NCI-H460 (cell line): ENCODE data around the gene PSD. TPM values are rescaled to one million over a fixed set of nuclear protein-coding genes. Genes with fewer than 3 reads are reported as not detected.
"Not testable (repeated sequence)": the region's sequence is repeated elsewhere in the genome, so short reads cannot be mapped to it uniquely, and the experiment has no call there.

Experiments used
- DNase-seq: peaks from one replicate; pipeline ENCODE4 v3.0.0-alpha.2; 2016; ENCODE audit warnings: low read depth; ENCODE audit errors: extremely low read depth
- polyA plus RNA-seq: library from polyadenylated mRNA; depleted of rRNA; stranded (reverse); fragments of >200 nt; gene quantifications from 2 replicates; pipeline ENCODE4 v1.2.3, GENCODE V29; 2014; cell fraction: nucleus; rRNA removed
- total RNA-seq: library from RNA; depleted of rRNA; stranded (reverse); fragments of >200 nt; shearing (Covaris generic); gene quantifications from 2 replicates; pipeline ENCODE4 v1.2.3, GENCODE V29; 2014; rRNA removed

The PSD gene
- total RNA-seq = 0.29 and 0.32 TPM in 2 replicates
- 1.4 and 1.7 TPM in 2 replicates for polyA plus RNA-seq

DNA sequence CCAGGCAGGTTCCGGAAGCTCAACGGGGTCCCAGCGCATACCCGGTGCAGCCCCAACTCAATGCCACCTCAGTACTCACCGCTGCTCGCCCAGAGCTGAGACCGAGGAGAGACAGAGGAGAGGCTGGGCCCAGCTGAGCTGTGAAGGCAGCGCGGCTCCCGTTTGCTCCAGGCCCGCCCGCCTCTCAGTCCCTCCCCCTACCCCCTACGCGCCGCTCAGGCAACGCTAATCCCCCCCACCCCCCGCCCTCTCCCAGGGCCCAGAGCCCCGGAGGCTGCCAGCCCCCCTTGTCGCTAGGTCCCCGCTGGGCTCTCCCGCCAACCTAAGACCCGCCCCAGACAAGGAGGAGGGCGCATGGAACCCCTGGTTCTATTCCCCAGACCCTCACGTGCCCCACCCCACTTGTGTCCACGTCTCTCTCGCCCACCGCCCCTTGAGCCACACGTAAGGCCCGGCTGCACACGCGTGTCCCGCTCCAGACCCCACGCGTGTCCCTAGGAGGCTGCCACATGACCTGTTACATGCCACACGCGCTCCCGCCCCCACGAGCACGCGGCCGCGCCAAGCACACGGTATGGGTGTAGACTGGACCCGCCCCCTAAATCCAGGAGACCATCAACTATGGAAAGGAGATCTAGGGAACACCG, at the start of gene PSD:
TSS of gene PSD (minus strand) at position 164 of the 647 bp plus-strand sequence. CDS start 1,747 bp downstream, outside the sequence.
- DNase-seq = no peak

DNA sequence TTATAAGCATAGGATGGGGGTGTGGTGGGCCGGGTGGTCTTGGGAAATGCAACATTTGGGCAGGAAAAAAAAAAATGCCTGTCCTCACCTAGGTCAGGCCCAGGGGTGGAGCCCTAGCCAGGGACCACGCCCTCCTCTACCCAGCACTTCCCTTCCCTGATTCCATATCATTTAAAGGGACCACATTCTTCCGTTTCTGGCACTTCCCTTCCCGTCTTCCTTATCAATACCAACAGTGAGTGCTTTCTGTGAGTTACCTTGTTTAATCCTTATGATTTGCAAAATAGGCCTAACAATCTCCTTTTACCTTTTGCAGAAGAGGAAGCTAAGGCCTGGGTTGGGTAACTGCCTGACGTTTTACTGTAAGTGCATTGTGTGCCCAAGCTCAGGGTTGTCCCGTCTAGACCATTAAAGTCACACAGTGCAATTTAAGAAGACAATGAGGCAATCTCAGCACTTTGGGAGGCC, 49.4 kb upstream of the PSD start:
- no peak for DNase-seq

DNA sequence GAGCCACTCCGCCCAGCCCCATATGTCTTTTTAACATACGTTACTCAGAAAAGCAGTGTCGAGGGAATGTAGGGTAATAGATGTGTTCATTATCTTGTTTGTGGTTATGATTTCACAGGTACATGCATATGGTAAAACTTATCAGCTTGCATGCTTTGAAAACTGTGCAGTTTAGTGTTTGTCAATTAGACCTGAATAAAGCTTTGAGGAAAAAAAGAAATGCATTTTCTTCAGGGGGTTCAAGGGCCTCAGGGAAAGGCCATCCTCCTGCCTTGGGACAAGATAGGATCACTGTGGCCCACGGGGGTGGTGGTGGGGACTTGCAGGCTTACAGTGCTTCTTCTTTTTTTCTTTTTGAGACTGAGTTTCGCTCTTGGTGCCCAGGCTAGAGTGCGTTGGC, 48.7 kb upstream of the PSD start:
- no peak for DNase-seq

DNA sequence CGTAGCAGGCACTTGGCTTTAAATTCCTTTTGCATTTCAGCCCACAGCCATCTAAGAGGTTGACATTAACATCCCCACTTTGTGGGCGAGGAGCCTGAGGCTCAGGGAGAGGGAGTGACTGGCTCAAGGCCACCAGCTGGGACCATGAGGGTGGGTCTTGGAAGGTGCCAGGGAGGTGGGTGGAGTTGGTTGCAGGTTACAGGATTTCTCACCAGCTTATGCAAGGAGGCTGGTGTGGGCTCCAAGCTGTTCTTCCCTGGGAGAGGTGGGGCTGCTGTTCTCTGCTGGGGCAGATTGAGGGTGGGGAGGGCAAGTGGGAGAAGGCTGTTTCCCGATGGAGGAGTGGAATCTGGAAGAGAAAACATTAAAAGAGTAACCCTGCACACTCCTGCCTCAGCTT, 46.9 kb upstream of the PSD start:
- no peak for DNase-seq

DNA sequence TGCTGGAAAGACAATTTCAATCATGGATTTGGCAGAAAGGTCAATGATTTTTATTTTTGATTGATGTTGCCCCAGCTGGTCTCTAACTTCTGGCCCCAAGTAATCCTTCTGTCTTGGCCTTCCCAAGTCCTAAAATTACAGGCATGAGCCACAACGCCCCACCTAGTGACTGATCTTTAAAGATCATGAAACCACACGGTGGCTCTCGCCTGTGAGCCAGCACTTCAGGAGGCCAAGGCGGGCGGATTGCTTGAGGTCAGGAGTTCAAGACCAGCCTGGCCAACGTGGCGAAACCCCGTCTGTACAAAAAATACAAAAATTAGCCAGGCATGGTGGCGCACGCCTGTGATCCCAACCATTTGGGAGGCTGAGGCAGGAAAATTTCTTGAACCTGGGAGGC, 45.4 kb upstream of the PSD start:
- DNase-seq = no peak

DNA sequence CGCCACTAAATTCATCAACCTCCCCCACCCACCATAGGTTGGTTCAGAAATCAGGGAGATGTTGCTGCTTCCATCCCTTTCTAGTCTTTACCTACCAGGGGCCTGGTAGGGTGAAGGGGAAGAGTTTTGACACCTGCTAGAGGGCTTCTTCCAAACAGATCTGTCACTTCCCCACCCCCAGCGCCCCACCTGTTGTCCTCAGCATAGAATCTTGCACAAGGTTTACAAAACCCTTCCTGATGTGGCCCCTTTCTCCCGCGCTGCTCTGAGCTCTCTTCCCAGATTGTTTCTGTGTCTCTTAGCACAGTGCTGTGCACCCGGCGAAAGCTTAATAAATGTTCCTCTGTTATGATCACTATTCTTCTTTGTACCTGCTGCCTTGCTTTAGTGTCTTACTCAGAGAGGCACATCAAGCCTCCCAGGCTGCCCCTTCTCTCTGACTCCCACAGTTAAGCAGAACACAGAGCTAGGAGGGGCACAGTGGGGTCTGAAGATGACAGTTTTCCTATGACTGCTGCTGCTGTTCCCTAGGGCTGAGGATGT, 44.0 kb upstream of the PSD start:
- DNase-seq = no peak

DNA sequence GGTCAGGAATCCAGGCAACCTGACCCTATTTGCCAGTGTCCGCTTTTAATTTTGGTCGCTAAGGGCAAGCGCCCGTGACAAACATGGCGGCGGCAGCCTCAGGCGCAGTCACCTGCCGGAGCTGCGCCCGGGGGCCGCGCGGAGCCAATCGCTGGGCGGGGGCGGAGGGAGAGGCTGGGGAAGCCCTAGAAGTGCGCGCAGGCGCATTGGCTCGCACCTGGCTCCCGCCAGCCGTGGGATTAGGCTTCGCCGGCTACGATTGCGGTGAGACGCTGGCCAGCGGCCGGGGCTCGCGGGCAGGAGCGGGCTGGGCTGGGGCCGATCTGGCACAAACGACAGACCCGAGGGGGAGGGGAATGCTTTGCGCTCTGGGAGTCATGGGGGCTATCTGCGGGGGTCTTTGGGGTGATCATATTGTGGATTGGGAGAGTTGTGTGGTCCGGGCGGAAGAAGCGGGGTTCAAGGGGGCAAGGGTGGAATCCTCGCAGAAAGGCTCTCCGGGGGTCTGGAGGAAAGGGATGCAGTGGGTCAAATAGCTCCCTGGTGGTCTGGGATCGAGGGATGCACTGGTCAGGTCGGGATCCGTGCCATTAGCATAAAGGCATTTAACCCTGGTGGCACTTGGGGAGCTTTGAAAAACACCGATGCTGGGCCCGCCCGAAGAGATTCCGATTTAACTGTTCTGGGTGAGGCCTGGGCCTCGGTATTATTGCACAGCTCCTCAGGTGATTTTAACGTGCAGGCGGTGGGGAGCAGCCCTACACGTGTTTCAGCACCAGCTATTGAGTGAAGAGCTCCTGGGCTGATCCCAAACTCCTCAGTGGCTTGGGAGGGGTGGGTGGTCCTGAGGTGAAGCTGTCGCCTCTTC, 42.8 kb upstream of the PSD start:
- peak; percentile 88 for DNase-seq

DNA sequence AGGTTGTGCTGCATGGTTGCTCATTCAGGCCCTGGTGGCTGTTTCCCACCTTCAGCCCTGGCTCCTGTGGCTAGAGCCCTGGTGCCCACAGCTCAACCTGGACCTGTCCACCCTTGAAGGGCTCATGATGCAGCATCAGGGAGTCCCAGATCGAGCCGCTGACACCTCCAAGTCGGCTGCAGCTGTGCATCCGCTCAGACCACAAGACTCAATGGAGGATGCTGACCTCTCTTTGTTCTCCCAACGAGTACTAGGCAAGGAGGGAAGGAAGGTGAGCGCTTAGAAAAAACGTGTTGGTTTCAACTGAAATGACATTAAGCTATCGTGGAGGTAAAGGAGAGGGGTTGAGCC, 42.2 kb upstream of the PSD start:
- no peak for DNase-seq

DNA sequence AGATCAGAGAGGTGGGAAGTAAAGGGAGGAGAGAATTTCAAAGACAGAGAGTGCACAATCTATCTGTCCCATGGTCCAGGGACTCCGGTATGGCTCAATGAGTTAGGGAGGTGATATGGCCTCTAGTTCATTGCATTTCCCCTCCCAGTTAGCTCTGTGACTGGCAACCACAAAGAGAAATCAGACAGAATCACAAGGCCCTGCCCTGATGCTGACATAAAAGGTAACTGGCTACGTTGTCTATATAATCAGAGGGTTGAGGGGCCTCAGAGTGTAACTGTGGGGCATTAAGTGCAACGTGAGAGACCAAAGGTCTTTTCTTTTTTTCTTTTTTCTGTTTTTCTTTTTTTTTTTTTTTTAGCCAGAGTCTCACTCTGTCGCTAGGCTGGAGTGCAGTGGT, 40.1 kb upstream of the PSD start:
- no peak for DNase-seq

DNA sequence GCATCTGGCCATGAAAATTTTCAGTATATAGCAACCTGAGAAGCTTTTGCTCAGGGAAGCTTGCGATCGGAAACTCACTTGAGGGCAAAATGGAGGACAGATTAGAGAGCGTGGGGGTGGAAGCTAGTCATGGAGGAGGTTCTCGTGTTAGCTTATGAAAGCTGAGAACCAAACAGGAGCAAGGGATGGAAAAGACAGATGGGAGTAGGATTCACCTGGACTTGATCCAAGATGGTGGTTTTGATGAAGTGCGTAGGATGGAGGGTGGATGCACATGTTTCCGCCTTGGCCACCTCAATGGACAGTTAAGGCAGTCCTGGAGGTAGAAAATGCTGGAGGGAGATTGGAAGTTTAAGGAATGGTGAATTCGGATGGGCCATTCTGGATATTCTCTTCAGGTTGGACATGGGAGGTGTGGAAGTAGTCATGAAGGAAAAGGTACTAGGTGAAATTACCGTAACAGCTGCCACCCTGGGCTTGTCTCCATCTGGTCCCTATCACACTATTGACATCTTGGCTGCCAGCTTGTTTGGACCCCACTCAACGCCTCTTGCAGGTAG, 39.1 kb upstream of the PSD start:
- no peak for DNase-seq

DNA sequence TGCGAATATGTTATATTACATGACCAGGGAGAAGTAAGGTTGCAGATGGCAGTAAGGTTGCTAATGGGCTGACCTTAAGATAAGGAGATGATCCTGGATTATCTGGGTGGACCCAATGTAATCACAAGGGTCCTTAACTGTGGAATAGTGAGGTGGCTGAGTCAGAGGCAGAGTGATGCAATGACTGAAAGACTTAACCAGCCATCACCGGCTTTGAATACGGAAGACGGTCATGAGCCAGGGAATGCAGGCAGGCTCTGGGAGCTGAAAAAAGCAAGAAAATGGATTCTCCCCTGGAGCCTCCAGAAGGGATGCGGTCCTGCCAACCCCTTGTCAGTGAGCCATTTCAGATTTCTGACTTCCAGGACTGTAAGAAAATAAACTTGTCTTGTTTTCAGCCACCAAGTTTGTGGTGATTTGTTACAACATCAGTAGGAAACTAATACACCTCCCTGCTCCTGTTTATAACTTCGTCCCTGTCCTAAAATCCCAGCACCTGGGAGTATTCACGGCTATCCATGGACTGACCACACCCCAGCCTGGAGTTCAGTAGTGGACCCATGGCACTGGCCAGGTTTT, 37.4 kb upstream of the PSD start:
- DNase-seq = peak; percentile 76

DNA sequence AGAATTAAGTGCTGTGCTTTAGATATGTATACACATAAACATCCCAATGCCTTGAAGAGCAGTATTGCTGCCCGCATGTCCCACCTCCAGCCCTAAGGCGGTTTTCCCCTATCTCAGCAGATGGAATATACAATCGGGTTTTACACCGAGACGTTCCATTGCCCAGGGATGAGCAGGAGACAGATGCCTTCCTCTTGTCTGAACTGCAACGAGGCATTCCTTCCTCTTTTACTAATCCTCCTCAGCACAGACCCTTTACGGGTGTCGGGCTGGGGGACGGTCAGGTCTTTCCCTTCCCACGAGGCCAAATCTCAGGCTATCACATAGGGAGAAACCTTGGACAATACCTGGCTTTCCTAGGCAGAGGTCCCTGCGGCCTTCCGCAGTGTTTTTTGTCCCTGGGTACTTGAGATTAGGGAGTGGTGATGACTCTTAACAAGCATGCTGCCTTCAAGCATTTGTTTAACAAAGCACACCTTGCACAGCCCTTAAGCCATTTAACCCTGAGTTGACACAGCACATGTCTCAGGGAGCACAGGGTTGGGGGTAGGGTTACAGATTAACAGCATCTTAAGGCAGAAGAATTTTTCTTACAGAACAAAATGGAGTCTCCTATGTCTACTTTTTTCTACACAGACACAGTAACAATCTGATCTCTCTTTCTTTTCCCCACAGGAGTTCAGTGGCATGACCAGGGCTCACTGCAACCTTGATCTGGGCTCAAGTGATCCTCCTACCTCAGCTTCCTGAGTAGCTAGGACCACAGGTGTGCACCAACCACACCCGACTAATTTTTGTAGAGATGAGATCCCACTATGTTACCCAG, 36.3 kb upstream of the PSD start:
- DNase-seq = not testable (repeated sequence)

DNA sequence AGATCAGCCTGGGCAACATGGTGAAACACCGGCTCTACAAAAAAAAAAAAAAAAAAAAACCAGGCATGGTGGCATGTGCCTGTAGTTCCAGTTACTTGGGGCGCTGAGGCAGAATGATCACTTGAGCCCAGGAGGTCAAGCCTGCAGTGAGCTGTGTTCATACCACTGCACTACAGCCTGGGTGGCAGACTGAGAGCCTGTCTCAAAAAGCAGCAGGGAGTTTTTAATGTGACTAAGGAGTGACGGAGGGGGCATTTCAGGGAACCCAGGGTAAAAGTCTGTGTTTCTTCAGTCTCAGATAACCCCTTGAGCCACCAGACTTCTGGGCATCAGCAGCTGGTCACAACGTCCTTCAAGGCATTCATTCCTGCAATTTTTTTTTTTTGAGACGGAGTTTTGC, 34.9 kb upstream of the PSD start:
- no peak for DNase-seq

DNA sequence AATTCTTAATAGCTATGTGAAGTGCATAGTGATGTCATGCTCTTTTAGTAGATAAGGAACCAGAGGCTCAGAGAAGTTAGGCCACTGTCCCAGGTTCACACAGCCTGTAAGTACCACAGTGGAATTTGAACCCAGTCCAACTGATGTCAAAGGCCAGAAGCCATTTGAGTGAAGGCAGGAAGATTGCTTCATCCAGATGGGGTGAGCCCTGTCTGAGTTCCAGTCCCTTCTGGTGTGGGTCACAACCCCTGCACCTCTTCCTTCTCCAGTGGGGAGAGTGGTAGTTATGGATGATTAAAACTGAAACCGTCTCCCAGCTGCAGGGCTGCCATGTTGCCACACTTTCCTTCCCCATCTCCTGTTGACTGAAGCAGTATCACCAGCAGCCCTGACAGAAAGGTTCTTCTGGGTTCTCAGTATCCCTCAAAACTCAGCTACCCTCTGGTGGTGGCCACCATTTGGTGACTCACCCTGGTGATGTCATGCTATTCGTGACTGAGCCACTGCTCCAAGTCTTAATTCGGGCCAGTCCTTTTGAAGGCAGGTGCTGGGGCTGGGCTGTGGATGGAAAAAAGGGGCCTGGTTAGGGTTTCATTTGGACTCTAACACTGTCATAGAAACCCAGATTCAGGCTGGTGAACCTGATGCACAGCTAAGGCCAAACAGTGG, 34.2 kb upstream of the PSD start:
- no peak for DNase-seq

DNA sequence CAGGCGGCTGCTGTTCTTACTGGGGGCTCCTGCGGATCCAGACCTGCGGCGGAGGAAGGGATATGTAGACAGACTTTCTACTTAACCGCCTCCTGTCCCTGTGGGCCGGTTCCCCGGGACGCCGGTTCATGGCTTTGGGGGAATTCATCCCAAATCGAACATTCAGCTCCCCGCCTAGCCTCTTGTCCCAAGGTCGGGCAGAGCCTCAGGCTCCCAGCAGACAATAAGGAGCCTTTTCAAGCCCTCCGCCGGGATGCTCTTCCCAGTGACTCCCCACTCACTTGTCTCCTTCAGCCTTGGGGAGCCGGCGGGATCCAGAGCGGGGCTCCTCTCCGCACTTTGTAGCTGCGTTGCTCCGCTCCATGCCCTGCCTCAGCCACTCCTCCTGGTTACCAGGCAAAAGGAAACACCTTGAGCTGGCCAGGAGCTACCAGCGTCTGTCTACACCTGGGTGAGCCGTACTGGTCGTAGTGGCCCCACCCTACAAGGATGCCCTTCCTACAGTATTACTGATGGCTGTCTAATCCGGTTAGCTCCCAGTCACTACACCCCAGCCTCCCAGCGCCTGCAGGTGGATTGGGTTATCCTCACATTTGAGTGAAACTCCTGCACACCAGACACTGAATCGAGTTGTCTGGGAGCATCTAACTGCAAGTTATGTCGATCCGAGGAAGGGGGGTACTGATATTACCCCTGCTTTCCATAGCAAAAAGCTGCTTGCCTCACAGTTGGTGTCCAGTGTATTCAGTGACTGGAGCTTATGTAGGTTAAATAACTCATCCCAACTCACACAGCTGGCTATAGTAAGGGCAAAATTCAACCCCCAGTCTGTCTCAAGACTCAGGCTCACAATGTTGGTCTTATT, 32.8 kb upstream of the PSD start, which contains the start of gene C10orf95:
TSS of gene C10orf95 (minus strand) at position 439 of the 865 bp plus-strand sequence. CDS start 450 bp downstream, outside the sequence.
- no peak for DNase-seq

DNA sequence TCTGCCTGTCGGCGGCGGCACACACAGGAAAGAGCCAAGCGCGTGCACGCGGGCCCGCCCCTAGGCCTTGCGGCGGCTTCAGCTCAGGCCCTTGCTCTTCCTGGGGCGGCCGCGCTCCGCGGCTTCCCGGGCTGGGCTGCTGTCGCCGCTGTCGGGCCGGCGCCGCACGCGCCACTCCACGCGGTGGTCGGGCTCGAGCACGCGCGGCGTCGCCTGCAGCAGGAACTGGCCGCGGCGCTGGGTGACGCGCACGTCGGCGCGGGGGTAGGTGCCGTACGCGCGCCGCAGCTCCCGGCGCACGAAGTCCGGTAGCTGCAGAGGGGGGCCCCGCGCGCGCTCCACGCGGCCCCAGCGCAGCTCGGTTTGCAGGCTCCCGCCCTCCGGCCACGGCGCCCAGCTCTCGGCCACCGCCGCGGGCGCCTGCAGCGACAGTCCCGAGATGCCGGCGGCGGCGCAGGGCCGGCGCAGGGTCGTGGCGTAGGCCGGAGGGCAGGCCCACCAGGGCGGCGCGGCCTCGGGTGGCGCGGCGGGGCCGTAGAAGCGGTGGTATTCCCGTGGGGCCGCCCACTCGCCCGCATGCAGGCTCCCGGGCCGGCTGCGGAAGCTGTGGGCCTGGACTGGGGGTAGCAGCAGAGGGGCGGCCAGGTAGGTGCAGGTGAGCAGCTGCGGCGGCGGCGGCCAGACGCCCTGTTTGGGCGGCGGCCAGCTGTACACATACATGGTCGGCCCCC, 32.0 kb upstream of the PSD start:
- DNase-seq = peak; percentile 63

DNA sequence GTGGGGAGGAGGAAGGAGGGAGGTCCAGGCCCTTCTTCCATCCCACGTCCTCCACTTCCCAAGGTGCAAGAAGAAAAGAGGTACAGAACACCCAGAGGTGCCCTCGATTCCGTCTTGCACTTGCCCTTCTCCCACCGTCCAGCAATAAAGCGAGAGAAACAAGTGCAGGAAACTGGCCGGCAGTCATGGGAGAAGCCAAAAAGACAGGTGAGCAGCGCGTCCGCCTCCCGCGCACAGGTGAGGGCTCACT, 31.5 kb upstream of the PSD start:
- no peak for DNase-seq
